Measurements from ENCODE around the gene CEBPZOS.

CEBPZOS gene

GRCh38 chr2:37244017-37244416, 47.7 kb downstream of the CEBPZOS start:
- DNase-seq: no peak

DNA sequence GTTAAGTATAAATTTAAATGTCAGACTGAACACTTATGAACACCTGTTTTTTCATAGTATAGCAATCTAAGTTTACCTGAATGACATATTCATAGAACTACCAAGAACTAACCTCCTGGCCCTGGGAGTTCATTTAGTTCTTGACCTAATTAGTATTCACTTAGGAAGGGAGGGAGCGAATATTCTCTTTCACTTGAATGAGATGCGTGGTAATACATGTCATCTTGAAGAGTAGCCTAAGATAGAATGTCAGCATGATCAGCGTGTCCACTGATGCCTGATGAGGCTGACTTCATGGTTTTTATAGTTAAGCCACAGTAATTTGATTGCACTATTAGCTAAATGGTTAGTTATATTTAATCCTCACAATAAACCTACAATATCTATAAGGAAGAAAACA, 48.5 kb downstream of the CEBPZOS start:
- no peak for DNase-seq

- DNase-seq: no peak
Measured at GRCh38 chr2:37246205-37246604, 49.9 kb downstream of the CEBPZOS start.

DNA sequence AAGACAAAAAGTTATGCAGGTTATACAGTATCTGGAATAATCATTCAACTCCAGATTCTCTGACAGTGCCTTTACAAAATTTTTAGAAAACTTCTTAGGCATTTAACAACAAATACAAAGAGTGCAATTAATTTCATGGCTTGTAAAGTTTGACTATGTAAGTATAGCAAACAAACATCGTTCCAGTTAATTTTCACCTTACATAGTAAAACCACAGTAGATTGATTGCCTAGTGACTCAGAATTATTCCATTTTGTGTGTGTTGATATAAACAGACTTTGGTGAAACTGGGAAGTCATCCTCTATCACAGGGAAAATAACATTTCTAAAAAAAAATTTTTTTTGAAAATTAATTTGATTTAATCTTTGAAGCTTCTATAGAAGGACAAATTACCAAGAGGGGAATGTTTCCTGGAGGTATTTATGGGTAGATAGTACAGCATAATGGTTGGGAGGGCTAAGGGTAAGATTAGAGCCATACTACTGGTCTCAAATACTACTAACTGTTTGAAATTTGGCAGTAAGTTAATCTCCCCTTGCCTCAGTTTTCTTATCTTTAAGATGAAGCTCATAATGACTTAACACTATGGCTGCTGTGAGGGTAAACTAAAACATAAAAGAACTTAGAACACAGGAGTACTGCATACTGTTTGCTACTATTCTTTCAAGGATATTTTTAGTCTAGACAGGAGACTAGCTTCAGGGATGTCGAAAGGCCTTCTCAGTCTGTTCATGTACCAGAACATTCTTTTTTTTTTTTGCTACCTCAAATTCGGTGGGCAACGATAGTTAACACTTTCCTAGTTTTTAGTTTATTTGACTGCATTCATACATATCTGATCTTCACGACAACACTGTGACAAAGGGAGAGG, 54.8 kb downstream of the CEBPZOS start:
- no peak for DNase-seq

Data from 8988T (cell line).